ENCODE data around the gene CASP14. TPM values are rescaled to one million over a fixed set of nuclear protein-coding genes. Genes with fewer than 3 reads are reported as not detected.

CASP14 gene
- total RNA-seq: not detected

GRCh38 chr19:15048885-15049541 lies at the start of gene CASP14:
Gene CASP14, plus strand, starts transcription at chr19:15049480. Its CDS starts 2,772 bp downstream, at chr19:15052252.

GRCh38 chr19:15081911-15082310 lies 32.6 kb downstream of the CASP14 start, which contains the start of gene OR1I1:
Gene OR1I1, plus strand, starts transcription at chr19:15082211. Its CDS starts 4,855 bp downstream, at chr19:15087066.

GRCh38 chr19:15107061-15108010 lies 58.1 kb downstream of the CASP14 start, which contains the start of gene SYDE1:
Gene SYDE1, plus strand, starts transcription at chr19:15107401. Its CDS starts 33 bp downstream, at chr19:15107434.

Other genes with a start within 250 kb of the CASP14 start
- not detected for gene OR7A5, start 214.3 kb upstream of the CASP14 start, total RNA-seq
- gene OR7C1, start 214.3 kb upstream of the CASP14 start, total RNA-seq: not detected
- gene OR7A10, start 200.6 kb upstream of the CASP14 start, total RNA-seq: not detected
- not detected for gene OR7A17, start 163.3 kb upstream of the CASP14 start, total RNA-seq
- gene OR7C2, start 108.0 kb upstream of the CASP14 start, total RNA-seq: not detected
- 47.6 TPM for gene SLC1A6, start 69.6 kb upstream of the CASP14 start, total RNA-seq
- not detected for gene OR1I1, start 32.7 kb downstream of the CASP14 start, total RNA-seq
- gene SYDE1, start 57.9 kb downstream of the CASP14 start, total RNA-seq: 2.2 TPM
- gene NOTCH3, start 151.5 kb downstream of the CASP14 start, total RNA-seq: 19.4 TPM
- gene EPHX3, start 183.0 kb downstream of the CASP14 start, total RNA-seq: not detected

All from parietal lobe (tissue), 1 donor.